Upper lobe of left lung (tissue), 6 donors: ENCODE data around the gene MPPED2. TPM values are rescaled to one million over a fixed set of nuclear protein-coding genes. Genes with fewer than 3 reads are reported as not detected.

Experiments
- ATAC-seq, 2 donors: fragments of 200-7000 bp; cut with Tn5 transposase; one replicate each; pipeline ENCODE4 v1.9.1; 2022; ENCODE audit warnings: mild to moderate bottlenecking in 2 of 2, moderate library complexity in 2 of 2; ENCODE audit not compliant: low FRiP score in 2 of 2
- DNase-seq, 2 donors: peaks; one replicate each; pipeline ENCODE4 v3.0.0-alpha.2; 2019 to 2020
- H3K27ac ChIP-seq, 4 donors: fragments of 200-600 bp; sonication (generic); one replicate each; pipeline ENCODE4 v1.5.1; 2016 to 2019
- H3K27me3 ChIP-seq, 4 donors: fragments of 200-600 bp; sonication (generic); one replicate each; pipeline ENCODE4 v1.5.1; 2017 to 2019
- H3K36me3 ChIP-seq, 4 donors: fragments of 200-600 bp; sonication (generic); one replicate each; pipeline ENCODE4 v1.5.1; 2016 to 2019
- H3K4me1 ChIP-seq, 4 donors: fragments of 200-600 bp; sonication (generic); one replicate each; pipeline ENCODE4 v1.5.1; 2018 to 2019
- H3K4me3 ChIP-seq, 4 donors: fragments of 200-600 bp; sonication (generic); one replicate each; pipeline ENCODE4 v1.5.1; 2017 to 2019; ENCODE audit warnings: mild to moderate bottlenecking in 2 of 4, moderate library complexity in 1 of 4
- H3K9me3 ChIP-seq, 4 donors: fragments of 200-600 bp; sonication (generic); one replicate each; pipeline ENCODE4 v1.5.1; 2018 to 2019
- CTCF ChIP-seq, 6 experiments: fragments of 450-650 bp in 4 of 6; fragments of 200-600 bp in 2 of 6; sonication (generic) in 2 of 6; IDR thresholded peaks; one replicate each; pipeline ENCODE4 v1.5.1; 2016 to 2019; ENCODE audit warnings: antibody characterized with exemption in 6 of 6
- EP300 ChIP-seq, 4 donors: sonication (generic); formaldehyde crosslinking; IDR thresholded peaks; one replicate each; pipeline ENCODE4 v1.5.1; 2017; ENCODE audit warnings: antibody characterized with exemption in 4 of 4, control low read depth in 2 of 4
- POLR2A ChIP-seq, 4 donors: fragments of 450-650 bp; IDR thresholded peaks; one replicate each; pipeline ENCODE4 v1.5.1; 2016 to 2017; ENCODE audit warnings: antibody characterized with exemption in 4 of 4, mild to moderate bottlenecking in 2 of 4
- POLR2AphosphoS5 ChIP-seq, 2 donors: sonication (generic); formaldehyde crosslinking; IDR thresholded peaks; one replicate each; pipeline ENCODE4 v1.5.1; 2017; ENCODE audit warnings: antibody characterized with exemption in 2 of 2
- WGBS, 2 donors: methylation state at CpG; one replicate each; pipeline ENCODE4 v1.1.5; 2017 to 2018; 5-methylcytosine and 5-hydroxymethylcytosine counted together
- total RNA-seq, 6 donors: library from RNA; depleted of rRNA in 4 of 6; stranded (reverse); fragments of >200 nt in 4 of 6; gene quantifications; one replicate each; pipeline versions ENCODE4 v1.1.0 to v1.2.1, GENCODE V29; 2016 to 2021
- donor health status: DM: no; HTN: no; CAD: no; lungs with moderate emphysema.
- donor health status: DM: no; HTN: yes; CAD: no; lungs with severe emphysema.

Gene MPPED2
- total RNA-seq, 6 donors from 2014 or later, result 0.20 to 3.8 (median 0.49) TPM; not detected in 1

- Histone ChIP-seq H3K27me3 (peaks cover 0 to 18% (median 9%) of the 10 kb centered on the region in 4 donors), H3K4me3 (peak overlapping the region; percentile 42 to 74 (median 57)), H3K27ac (peak overlapping the region in 2 of 4 donors; percentile 37 to 45), H3K9me3 (no peaks in the 10 kb centered on the region), H3K4me1 (peaks cover 5 to 26% (median 22%) of the 10 kb centered on the region in 4 donors), H3K36me3 (no peaks in the 10 kb centered on the region)
- 0 to 4% methylated on average over 8 to 23 of the region's 42 CpGs for WGBS, 2 donors
- DNase-seq (peak in 1 of 2 donors; percentile 87), ATAC-seq (peak in 1 of 2 donors; percentile 50)
- TF ChIP-seq EP300 (IDR thresholded peaks at IDR 0.05) (no peak), POLR2A (IDR thresholded peaks at IDR 0.05) (no peak), CTCF (IDR thresholded peaks at IDR 0.05) (no peak), POLR2AphosphoS5 (IDR thresholded peaks at IDR 0.05) (no peak)
These were observed 282 bp downstream of the MPPED2 start for GRCh38 chr11:30585892-30586250.

GRCh38 chr11:30585125-30585891 is 845 bp downstream of the MPPED2 start:
- peak overlapping the region; percentile 42 to 74 (median 57) for H3K4me3 ChIP-seq
- 1% methylated on average over 18 to 53 of the region's 74 CpGs for WGBS, 2 donors
- peaks cover 0 to 18% (median 9%) of the 10 kb centered on the region in 4 donors for H3K27me3 ChIP-seq
- ATAC-seq (peak in 1 of 2 donors; percentile 51), DNase-seq (peak in 1 of 2 donors; percentile 79)
- H3K9me3 ChIP-seq, result no peaks in the 10 kb centered on the region
- H3K27ac ChIP-seq, result peak overlapping the region in 2 of 4 donors; percentile 31 to 45
- peaks cover 5 to 26% (median 22%) of the 10 kb centered on the region in 4 donors for H3K4me1 ChIP-seq
- H3K36me3 ChIP-seq, result no peaks in the 10 kb centered on the region
- no peak for TF ChIP-seq POLR2A (IDR thresholded peaks at IDR 0.05)
- no peak for TF ChIP-seq POLR2AphosphoS5 (IDR thresholded peaks at IDR 0.05)
- no peak for TF ChIP-seq EP300 (IDR thresholded peaks at IDR 0.05)
- no peak for TF ChIP-seq CTCF (IDR thresholded peaks at IDR 0.05)

- Histone ChIP-seq H3K27ac (no peak overlapping the region), H3K27me3 (peaks cover 0 to 18% (median 9%) of the 10 kb centered on the region in 4 donors), H3K36me3 (no peaks in the 10 kb centered on the region), H3K4me3 (peak overlapping the region in 3 of 4 donors; percentile 50 to 74 (median 64)), H3K9me3 (no peaks in the 10 kb centered on the region), H3K4me1 (peaks cover 5 to 26% (median 22%) of the 10 kb centered on the region in 4 donors)
- DNase-seq, result peak in 1 of 2 donors; percentile 18
- TF ChIP-seq POLR2AphosphoS5 (IDR thresholded peaks at IDR 0.05) (no peak), CTCF (IDR thresholded peaks at IDR 0.05) (no peak), POLR2A (IDR thresholded peaks at IDR 0.05) (no peak), EP300 (IDR thresholded peaks at IDR 0.05) (no peak)
- ATAC-seq, result no peak
- WGBS, 2 donors, result 52 to 59% methylated on average over 28 to 29 of the region's 29 CpGs
These were observed 2.5 kb downstream of the MPPED2 start for GRCh38 chr11:30583476-30584280.

GRCh38 chr11:30582726-30583125 is 3.4 kb downstream of the MPPED2 start:
- TF ChIP-seq EP300 (IDR thresholded peaks at IDR 0.05), result no peak
- no peak for TF ChIP-seq POLR2AphosphoS5 (IDR thresholded peaks at IDR 0.05)
- TF ChIP-seq CTCF (IDR thresholded peaks at IDR 0.05), result no peak
- TF ChIP-seq POLR2A (IDR thresholded peaks at IDR 0.05), result no peak
- Histone ChIP-seq H3K27ac (no peak overlapping the region), H3K27me3 (peaks cover 0 to 18% (median 9%) of the 10 kb centered on the region in 4 donors), H3K36me3 (no peaks in the 10 kb centered on the region), H3K4me3 (no peak overlapping the region), H3K4me1 (peaks cover 5 to 26% (median 22%) of the 10 kb centered on the region in 4 donors), H3K9me3 (no peaks in the 10 kb centered on the region)
- DNase-seq (no peak), ATAC-seq (no peak)
- 95 to 96% methylated on average over 4 of the region's 4 CpGs for WGBS, 2 donors
